HG03460 (cell line): ENCODE data around the gene CRTAC1.

Source experiments
- ATAC-seq: cut with Tn5 transposase; IDR thresholded peaks from one replicate; pipeline ENCODE4 v1.9.1; 2021; ENCODE audit not compliant: unreplicated experiment

CRTAC1 gene

GRCh38 chr10:97901381-97901780 is 129.0 kb downstream of the CRTAC1 start:
- ATAC-seq: no peak

- ATAC-seq: no peak
These were observed 132.0 kb downstream of the CRTAC1 start for GRCh38 chr10:97898429-97898828.

DNA sequence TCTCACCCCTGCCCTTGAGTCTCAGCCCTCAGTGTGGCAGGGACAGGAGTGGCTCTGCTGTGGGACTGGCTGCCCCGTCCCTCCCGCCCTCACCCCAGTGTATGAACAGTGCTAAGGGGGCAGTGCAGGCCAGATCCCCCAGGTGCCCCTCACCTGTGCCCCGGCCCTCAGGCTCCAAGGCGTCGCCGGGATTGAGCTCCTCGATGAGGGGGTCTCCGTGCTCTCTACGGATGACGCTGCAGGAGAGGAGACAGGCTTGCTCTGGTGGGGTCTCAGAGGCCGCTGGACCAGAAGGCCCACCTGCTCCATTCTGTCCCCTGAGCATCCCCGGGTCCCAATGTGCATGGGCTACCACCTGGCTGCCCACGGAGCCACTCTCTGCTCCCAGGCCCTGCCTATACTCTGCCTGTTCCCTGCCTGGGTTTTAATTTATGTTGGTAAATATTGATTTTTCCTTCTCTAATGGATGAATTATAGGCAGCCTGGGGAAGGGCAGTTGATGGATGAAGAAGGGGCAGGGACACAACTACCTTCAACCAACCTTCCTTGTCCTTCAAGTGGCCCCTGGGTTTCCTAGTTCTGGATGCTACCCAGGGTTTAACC is 133.6 kb downstream of the CRTAC1 start:
- ATAC-seq: no peak

GRCh38 chr10:97895915-97896314 is 134.5 kb downstream of the CRTAC1 start:
- no peak for ATAC-seq

GRCh38 chr10:97895084-97895483 is 135.3 kb downstream of the CRTAC1 start:
- no peak for ATAC-seq

DNA sequence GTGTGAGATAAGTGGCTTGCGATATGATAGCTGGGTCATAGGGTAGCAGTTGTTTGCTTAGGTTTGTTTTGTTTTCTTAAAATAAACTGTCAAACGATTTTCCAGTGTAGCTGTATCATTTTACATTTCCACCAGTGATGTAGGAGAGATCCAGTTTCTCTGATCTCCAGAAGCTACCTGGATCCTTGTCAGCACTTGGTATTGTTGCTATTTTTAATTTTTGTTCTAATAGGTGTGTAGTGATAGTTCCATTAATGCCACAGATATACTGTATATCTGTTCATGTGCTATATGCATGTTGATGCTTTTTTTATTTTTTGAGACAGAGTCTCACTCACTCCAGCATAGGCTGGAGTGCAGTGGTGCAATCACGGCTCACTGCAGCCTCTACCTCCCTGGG is 136.3 kb downstream of the CRTAC1 start:
- no peak for ATAC-seq

GRCh38 chr10:97892939-97893338 is 137.5 kb downstream of the CRTAC1 start:
- ATAC-seq: no peak

DNA sequence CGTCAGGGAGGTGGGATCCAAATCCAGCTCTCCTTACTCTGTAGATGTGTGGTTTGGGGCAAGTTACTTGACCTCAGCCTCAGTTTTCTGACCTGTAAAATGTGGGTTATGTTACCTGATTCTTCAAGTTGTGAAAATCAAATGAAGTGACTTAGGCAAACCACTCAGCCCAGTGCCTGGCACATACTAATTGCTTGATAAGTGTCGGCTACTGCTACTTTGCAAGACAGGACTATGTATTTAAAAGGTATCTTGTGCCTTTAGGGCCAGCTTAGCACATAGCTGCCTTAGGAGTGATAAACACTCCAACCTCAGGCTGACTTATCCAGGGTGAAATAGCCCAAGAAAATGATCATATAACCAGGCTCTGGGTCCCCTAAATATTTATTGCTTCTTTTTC is 137.9 kb downstream of the CRTAC1 start:
- no peak for ATAC-seq

GRCh38 chr10:97891497-97892167 is 138.8 kb downstream of the CRTAC1 start:
- ATAC-seq: no peak

DNA sequence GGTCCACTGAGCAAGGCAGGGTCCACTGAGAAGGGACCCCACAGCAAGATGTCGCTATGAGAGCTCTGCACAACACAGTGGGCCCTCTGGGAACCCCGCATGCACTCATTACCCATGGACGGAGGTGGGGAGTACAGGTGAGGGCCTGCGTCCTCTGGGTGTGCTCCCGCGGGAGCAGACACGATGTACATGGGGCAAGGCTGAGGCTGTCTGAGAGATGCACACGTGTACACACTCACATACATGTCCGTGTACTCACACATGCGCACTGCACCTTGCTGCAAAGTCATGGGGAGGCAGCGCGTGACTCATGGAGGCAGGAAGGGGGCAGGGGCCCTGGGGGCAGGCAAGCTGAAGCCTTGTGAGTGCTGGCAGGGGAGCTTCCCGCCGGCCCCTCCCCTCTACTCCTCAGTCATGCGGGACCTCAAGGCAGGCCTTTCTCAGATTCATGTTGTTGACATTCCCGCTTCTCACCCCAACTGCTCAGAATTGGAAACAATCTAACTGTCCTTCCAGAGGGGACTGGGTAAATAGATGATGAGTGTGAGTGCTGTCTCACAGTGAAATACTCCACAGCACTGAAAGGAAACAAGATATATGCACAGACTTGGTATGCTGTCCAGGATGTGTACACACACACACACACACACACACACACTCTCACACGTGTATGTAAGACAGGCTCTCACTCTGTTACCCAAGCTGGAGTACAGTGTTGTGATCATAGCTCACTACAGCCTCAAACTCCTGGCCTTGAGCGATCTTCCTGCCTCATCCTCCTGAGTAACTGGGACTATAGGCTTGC is 140.8 kb downstream of the CRTAC1 start:
- no peak for ATAC-seq

DNA sequence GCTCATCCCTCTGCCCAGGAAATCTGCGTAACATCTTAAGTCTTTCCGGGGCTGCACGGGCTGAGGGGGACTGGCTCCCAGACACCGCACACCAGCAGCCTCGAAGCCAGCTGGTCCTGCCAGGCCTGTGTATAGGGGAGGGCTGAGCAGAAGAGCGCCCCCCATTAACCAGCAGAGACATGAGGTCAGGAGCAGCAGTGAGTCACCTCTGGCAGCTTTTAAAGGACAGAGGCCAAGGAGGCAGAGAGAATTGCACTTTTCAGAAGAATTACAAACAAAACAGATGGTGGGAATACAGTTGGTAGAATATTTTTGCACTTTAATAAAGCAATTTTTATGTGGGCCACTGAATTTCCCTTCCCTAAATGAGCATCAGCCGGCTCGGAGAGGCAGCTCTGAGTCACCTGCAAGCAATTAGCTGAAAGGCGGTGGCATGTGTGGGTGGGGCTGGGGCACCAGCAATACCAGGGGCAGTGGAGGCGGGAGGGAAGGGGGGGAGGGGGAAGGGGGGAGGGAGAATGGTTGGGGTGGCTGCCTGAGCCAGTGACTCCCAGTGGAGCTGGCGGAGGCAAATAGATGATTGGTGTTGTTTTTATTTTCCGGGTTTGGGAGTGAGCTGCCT is 141.7 kb downstream of the CRTAC1 start:
- ATAC-seq: no peak

GRCh38 chr10:97888134-97888533 is 142.3 kb downstream of the CRTAC1 start:
- no peak for ATAC-seq

DNA sequence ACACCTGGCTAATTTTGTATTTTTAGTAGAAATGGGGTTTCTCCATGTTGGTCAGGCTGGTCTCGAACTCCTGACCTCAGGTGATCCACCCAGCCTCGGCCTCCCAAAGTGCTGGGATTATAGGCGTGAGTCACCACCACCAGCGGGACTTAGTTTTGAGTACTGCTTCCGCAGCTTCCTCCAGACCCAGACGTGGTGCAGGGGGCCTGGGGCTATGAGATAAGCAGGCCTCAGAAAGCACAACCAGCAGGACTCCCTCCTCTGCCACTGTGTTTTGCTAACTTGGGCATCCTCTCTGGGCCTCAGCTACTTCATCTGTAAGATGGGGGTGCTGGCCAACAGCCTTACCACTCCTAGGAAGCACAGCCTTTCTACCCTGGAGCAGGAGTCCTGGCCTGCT is 143.0 kb downstream of the CRTAC1 start:
- ATAC-seq: no peak

DNA sequence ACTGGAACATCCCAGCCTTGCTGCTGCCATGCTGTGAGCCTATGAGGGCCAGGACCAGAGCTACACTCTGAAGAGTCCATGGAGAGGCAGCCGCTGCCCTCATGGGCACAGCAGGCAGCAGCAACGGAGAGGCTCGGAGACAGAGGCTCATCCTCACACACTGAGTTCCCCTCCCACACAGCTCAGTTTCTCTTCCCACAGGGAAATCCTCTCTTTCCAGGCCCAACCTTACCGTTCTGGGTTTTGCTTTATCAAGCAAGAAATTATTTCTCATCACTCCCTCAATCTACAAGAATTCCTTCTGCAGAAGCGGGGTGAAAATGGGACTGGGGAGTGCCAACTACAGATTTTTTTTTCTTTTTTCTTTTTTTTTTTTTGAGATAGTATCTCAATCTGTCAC is 144.1 kb downstream of the CRTAC1 start:
- ATAC-seq: no peak

GRCh38 chr10:97883092-97883485 is 147.3 kb downstream of the CRTAC1 start:
- no peak for ATAC-seq

GRCh38 chr10:97882142-97883091 is 148.0 kb downstream of the CRTAC1 start:
- no peak for ATAC-seq

GRCh38 chr10:97880109-97880508 is 150.3 kb downstream of the CRTAC1 start:
- ATAC-seq: no peak

DNA sequence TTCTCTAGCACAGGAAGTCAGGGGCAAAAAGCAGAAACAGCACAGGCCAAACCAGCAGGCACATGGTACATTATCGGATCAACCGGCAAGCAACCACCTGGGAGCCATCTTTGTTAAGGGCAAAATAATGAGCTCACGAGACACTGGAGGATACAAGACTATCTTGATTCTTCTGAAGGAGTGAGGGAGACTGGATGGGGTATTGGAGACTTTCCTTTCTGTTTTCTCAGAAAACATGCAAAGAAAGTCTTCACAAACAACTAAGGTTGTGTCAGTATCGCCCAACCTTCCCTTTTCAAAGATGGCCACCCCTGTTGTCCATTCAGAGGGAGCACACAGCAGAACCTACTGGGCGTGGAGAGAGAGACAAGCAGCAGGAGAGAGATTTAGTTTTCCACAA is 151.2 kb downstream of the CRTAC1 start:
- no peak for ATAC-seq

DNA sequence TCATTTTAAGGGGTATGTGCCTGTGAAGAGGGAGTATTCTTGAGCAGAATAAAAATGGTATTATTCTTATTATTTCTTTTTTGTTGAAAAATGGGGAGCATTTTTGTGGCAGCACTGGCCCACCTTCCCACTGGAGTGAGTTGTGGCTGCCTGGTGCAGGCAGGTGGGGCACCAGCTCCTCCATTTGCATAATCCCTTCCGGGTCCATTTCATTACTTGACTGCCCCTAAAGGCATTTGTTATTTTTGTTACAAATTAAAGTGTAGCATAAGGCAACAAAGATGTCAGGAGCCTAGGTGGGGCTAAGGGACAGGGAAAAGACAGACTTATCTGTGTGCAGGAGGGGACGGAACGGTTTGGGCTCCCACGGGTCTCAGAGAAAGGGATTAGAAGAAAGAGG is 154.0 kb downstream of the CRTAC1 start:
- no peak for ATAC-seq

- ATAC-seq: no peak
These were observed 155.0 kb downstream of the CRTAC1 start for GRCh38 chr10:97875391-97875790.

DNA sequence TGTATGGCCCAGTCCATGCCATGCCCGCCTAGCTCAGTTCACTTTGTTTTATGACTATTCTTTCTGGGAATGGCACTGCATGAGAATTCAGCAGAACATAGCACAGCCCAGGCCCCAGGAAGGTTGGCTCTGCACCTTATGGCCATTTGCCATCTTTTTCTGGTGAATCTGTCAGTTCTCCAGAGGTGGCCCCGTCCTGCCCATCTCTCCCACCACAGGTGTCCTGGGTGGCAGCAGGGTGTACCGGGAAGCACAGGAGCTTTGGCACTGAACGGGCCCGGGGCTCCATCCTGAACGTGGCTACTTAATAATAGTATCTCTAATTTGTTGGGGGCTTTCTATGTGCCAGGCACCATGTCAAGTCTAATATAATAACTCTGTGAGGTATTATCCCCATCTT is 156.1 kb downstream of the CRTAC1 start:
- no peak for ATAC-seq
